Measurements from ENCODE around the gene SRD5A1.

- TF ChIP-seq CTCF (IDR thresholded peaks at IDR 0.05) = no peak
- no peak for TF ChIP-seq EP300 (IDR thresholded peaks at IDR 0.05; ENCODE audit: low read depth)
These were observed 6.7 kb upstream of the SRD5A1 start for GRCh38 chr5:6626508-6626907.

Measured in transverse colon (tissue), 3 donors.